Skeletal muscle satellite cell (primary cell): ENCODE results near the gene CTNND2.

ENCODE experiments used
- H3K27me3 ChIP-seq: 2 replicates; pipeline ENCODE4 v1.7.0; 2013; ENCODE audit warnings: low read length; ENCODE audit not compliant: control insufficient read depth, insufficient read depth
- H3K36me3 ChIP-seq: 2 replicates; pipeline ENCODE4 v1.7.0; 2013; ENCODE audit warnings: mild to moderate bottlenecking, control low read depth, low read length; ENCODE audit not compliant: insufficient read depth
- H3K4me1 ChIP-seq: 2 replicates; pipeline ENCODE4 v1.7.0; 2013; ENCODE audit warnings: low read length; ENCODE audit not compliant: control insufficient read depth, insufficient read depth
- H3K4me2 ChIP-seq: 2 replicates; pipeline ENCODE4 v1.7.0; 2013; ENCODE audit warnings: mild to moderate bottlenecking, low read length
- H3K4me3 ChIP-seq: 2 replicates; pipeline ENCODE4 v1.7.0; 2013; ENCODE audit warnings: low read length
- H3K9ac ChIP-seq: 2 replicates; pipeline ENCODE4 v1.7.0; 2013; ENCODE audit warnings: mild to moderate bottlenecking, low read depth, low read length, moderate library complexity
- H3K9me3 ChIP-seq: replicated peaks from 2 replicates; pipeline ENCODE4 v1.7.0; 2013; ENCODE audit warnings: mild to moderate bottlenecking, control low read depth, low read length

CTNND2 gene

DNA sequence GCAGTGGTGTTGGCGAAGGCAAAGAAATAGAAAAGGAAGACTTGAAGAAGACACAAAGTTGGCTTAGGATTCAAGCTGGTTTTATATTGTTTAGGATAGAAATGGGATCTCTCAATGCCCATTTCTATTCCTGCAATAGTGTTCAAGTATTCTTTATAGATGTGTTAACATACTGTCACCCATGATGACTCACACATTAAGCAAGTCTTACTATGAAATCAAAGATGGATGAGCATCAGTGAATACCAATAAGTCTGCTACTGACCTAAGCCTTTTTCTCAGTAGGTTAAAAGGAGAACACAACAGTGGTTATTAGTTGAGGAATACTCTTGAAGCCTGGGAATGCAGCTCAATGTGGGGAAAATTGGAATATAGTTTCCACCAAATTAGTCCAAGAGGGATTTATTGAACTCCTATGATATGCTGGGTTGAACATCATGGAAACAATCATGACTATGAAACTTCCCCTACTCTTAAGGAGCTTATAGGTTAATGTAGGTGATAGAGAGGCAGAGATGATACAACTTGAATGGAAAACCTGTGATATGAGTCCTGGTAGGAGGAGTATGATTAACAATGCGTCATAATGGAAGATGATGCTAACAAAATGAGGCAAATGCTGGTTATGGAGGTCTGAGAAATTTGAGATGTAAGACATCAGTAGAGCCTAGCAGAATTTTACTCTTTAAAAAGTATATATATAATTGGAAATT lies 726.1 kb downstream of the CTNND2 start:
- Histone ChIP-seq H3K4me3 (no peak overlapping the region), H3K27me3 (no peaks in the 10 kb centered on the region), H3K9me3 (no peaks in the 10 kb centered on the region), H3K4me1 (no peaks in the 10 kb centered on the region), H3K4me2 (no peak overlapping the region), H3K9ac (no peak overlapping the region), H3K36me3 (no peaks in the 10 kb centered on the region)

DNA sequence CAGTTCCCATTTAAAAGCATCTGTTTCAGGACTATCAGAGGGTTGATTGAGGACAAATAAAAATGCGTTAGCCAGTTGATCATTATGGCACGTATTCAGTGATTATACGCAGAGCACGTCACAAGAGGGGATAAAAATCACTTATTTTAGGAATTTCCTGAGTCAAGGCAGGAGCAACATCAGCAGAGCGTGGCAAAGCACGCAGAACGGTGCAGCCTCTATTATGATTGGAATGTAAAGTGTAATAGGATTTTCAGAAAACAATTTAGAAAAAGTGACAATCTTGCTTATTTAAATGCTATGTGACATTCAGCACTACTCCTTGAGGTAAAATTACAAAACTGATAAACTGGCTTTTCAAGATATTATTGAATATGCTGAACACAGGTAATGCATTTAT lies 729.7 kb downstream of the CTNND2 start:
- no peak overlapping the region for H3K4me2 ChIP-seq
- no peaks in the 10 kb centered on the region for H3K36me3 ChIP-seq
- H3K9me3 ChIP-seq = no peaks in the 10 kb centered on the region
- no peak overlapping the region for H3K9ac ChIP-seq
- H3K4me1 ChIP-seq = no peaks in the 10 kb centered on the region
- no peak overlapping the region for H3K4me3 ChIP-seq
- H3K27me3 ChIP-seq = no peaks in the 10 kb centered on the region

DNA sequence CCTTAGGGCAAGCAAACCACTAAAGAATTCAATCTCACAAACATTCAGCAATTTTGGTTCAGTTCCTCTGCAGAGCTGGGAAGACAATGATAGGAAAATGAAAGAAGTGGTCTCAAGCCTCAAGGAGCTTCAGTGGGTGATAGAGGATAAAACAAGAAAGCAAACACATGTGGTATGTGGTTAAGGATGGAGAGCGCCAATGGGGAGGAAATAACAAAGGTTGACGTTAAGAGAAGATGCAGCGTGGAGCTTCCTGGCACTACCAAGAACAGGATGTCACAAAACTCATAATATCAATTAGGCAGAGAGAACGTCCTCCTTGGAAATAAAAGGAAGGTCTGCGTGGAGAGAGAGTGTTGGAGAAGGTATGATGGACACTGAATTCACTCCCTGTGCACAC lies 731.8 kb downstream of the CTNND2 start:
- H3K4me3 ChIP-seq = no peak overlapping the region
- H3K4me1 ChIP-seq = no peaks in the 10 kb centered on the region
- H3K36me3 ChIP-seq = no peaks in the 10 kb centered on the region
- H3K9me3 ChIP-seq = no peaks in the 10 kb centered on the region
- H3K27me3 ChIP-seq = no peaks in the 10 kb centered on the region
- H3K9ac ChIP-seq = no peak overlapping the region
- H3K4me2 ChIP-seq = no peak overlapping the region

DNA sequence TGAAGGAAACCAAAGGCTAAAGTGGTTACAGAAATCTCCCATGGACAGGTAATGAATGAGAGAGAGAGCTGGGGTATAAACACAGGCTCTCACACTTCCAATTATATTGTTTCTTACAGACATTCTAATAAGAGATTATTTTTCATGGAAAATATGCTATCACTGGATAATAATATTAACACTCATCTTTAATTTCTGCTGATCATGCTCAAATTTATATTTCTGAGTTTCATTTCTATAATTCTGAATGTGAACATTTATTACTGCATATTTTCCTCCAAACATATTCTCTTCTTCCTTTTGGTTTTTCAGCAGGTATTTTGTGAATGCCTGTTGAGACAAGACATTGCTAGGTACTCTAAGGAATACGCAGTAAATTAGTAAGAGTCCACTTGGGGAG lies 733.0 kb downstream of the CTNND2 start:
- Histone ChIP-seq H3K9ac (no peak overlapping the region), H3K9me3 (no peaks in the 10 kb centered on the region), H3K27me3 (no peaks in the 10 kb centered on the region), H3K4me1 (no peaks in the 10 kb centered on the region), H3K4me2 (no peak overlapping the region), H3K36me3 (no peaks in the 10 kb centered on the region), H3K4me3 (no peak overlapping the region)

DNA sequence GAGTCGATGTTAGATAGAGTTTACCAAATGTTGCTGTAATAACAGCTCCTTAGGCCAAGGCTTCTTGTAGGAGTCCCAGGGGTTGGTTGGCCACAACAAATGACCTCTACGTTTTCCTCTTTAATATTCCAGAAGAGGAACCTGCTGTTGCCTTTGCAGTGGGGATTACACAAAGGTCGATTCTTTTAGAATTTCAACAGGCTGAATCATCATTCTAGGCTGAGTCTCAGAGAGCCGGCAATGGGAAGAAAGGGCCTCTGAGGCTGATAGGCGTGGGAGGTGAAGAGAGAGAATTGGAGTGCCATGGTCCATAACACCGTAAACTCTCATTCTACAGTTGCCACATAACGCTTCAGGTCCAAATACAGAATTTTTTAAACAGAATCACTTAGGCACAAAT lies 737.3 kb downstream of the CTNND2 start:
- H3K4me2 ChIP-seq = no peak overlapping the region
- no peaks in the 10 kb centered on the region for H3K27me3 ChIP-seq
- H3K4me1 ChIP-seq = no peaks in the 10 kb centered on the region
- no peaks in the 10 kb centered on the region for H3K9me3 ChIP-seq
- no peaks in the 10 kb centered on the region for H3K36me3 ChIP-seq
- no peak overlapping the region for H3K9ac ChIP-seq
- H3K4me3 ChIP-seq = no peak overlapping the region

DNA sequence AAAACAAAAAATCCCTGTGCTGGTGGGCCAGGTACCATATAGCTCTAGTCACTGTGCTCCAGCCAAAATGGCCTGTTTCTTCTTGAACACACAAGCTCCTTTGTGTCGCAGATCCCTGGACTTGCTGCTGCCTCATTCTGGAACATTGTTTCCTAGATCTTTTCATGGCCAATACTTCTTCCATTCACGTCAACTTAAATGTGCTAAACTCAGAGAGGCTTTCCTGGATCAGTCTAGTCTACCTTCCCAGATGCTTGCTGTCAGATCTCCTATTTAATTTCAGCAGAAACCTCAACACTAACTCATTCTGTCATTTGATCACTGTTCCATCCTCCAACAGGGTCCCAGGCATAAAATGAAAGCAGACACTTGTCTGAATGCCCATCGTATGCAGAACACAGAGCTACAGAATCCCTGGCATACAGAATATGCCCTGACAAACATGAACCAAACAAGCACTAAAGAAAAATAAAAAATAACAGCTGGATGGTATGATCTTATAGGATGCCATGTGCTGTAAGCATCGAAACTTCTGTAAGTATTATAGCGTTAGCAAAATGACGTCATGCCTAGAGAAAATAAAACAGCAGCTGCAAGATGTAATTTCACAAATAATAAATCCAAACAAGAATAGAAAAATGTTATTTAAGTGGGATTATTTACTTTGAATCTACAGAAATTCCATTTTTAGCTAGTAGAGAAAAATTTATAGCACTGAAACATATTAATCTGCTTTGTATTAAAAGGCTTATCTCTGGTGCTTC lies 739.5 kb downstream of the CTNND2 start:
- no peaks in the 10 kb centered on the region for H3K9me3 ChIP-seq
- H3K9ac ChIP-seq = no peak overlapping the region
- H3K27me3 ChIP-seq = no peaks in the 10 kb centered on the region
- H3K4me2 ChIP-seq = no peak overlapping the region
- H3K4me3 ChIP-seq = no peak overlapping the region
- H3K36me3 ChIP-seq = no peaks in the 10 kb centered on the region
- H3K4me1 ChIP-seq = no peaks in the 10 kb centered on the region

DNA sequence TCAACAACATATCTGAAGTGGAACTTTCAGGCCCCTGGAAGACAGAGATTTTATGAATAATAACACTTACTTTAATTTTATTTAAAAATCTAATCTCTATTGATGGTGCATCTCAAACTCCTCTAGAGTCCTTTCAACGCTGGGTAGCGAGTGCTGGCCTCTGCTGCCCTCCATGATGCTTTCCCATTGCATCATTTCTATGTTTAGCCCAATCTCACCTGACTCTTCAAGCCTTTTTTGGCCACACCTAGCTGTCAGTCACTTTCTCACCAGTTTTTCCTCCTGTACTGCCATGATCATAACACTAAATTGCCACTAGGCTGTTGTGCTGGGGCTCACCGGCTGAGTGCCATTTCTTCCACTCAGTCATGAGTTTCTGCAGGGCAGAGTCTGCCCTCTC lies 747.1 kb downstream of the CTNND2 start:
- Histone ChIP-seq H3K4me3 (no peak overlapping the region), H3K36me3 (no peaks in the 10 kb centered on the region), H3K4me2 (no peak overlapping the region), H3K9ac (no peak overlapping the region), H3K27me3 (no peaks in the 10 kb centered on the region), H3K9me3 (no peaks in the 10 kb centered on the region), H3K4me1 (no peaks in the 10 kb centered on the region)

DNA sequence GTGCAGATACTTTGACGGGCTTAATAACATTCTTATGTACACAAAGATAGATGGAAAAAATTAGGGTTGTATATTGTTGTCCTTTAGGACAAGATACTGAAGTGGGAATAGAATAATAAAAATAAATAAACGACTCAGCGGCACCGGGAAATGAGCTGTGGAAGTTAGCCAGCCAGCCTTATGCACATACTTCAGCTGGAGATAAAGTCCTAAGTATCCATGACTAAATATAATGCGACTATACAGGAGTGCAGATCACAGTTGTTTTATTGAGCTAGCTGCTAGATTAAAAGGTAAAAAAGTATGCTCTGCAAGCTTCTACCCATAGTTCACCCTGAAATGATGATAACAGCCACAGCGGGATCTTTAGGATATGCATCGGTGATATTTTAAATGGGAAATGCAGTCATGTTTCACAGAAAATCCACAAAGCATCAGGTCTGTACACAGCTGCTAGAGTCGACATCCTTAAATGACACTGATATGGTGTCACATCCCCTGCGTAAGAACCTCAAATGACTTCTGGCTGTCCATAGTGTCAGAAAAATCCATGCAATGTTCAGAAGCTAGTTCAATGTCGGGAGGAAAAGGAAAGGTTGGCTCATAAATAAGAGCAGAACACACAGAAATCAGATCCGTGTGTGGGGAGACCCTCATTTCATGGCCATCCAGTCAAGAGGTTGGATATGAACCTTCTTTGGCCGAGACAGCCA lies 750.4 kb downstream of the CTNND2 start:
- Histone ChIP-seq H3K4me2 (no peak overlapping the region), H3K9ac (no peak overlapping the region), H3K36me3 (no peaks in the 10 kb centered on the region), H3K9me3 (no peaks in the 10 kb centered on the region), H3K4me1 (no peaks in the 10 kb centered on the region), H3K4me3 (no peak overlapping the region), H3K27me3 (no peaks in the 10 kb centered on the region)

DNA sequence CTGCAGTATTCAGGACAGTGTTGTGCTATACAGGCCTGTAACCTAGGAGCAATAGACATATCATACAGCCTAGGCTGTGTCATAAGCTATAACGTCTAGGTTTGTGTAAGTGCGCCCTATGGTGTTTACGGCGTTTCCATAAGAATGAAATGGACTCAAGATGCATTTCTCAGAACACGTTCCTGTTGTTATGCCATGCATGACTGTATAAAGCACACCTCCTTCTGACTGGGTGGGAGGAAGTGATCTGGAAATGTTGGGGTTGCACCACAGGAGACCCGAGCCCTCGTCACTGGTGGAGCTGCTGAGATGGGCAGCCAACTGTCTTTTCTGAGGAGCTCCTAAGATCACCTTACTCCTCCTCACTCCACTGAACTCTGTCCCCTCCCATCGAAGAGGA lies 751.9 kb downstream of the CTNND2 start:
- no peaks in the 10 kb centered on the region for H3K9me3 ChIP-seq
- H3K4me1 ChIP-seq = no peaks in the 10 kb centered on the region
- no peak overlapping the region for H3K4me3 ChIP-seq
- H3K9ac ChIP-seq = no peak overlapping the region
- no peak overlapping the region for H3K4me2 ChIP-seq
- no peaks in the 10 kb centered on the region for H3K27me3 ChIP-seq
- no peaks in the 10 kb centered on the region for H3K36me3 ChIP-seq

DNA sequence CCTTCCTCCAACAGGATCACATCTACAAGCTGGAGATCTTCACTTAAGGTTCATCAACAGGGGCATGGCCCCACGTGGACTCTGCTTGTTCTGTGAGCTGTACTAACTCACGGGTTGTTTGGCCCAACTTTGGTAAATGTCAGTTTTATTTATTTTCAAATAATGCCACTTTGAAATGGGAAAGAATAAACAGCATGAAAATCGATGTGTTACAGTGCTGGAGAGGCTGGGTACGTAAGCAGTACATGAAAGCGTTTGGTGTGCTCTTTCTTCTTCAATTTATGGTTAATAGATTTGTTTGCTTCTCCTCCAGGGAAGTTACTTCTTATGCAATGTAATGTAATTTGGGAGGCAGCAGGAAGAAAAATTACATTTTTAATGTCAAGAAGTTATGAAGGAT lies 753.3 kb downstream of the CTNND2 start:
- Histone ChIP-seq H3K4me1 (no peaks in the 10 kb centered on the region), H3K4me3 (no peak overlapping the region), H3K9ac (no peak overlapping the region), H3K36me3 (no peaks in the 10 kb centered on the region), H3K9me3 (no peaks in the 10 kb centered on the region), H3K27me3 (no peaks in the 10 kb centered on the region), H3K4me2 (no peak overlapping the region)

DNA sequence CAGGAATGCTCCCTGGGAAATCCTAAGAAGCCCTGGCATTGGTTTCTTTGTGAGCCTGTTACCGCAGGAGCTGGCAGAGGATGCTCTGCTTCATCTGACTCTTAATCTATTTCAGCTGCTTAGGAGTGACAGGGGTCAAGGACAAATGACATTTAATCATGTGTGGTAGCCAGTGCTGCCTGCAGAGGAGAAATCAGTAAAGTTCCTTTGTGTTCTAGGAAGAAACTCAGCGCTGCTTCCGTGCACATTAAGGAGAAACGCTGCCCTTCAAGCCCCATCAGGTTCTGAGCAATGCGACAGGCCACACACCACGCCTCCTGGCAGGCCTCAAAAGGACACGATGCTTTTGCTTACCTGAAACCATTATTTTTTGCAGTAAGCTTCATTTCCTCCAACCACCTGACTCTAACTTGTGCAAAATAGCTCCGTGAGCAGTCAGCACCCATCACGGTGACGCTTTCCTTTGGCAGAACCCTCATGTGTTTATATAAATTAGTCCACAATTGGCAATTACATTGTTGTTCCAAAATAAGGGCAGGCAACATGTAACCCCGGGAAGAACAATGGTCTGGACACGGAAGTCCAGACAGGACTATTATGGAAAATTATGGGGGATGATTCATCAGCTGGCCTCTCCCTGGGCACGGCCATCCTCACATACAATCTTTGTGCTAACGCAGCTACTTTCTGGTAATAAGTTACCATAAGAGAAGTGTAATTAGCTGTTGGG lies 755.3 kb downstream of the CTNND2 start:
- no peaks in the 10 kb centered on the region for H3K36me3 ChIP-seq
- no peaks in the 10 kb centered on the region for H3K27me3 ChIP-seq
- H3K4me3 ChIP-seq = no peak overlapping the region
- no peak overlapping the region for H3K4me2 ChIP-seq
- H3K9ac ChIP-seq = no peak overlapping the region
- no peaks in the 10 kb centered on the region for H3K9me3 ChIP-seq
- H3K4me1 ChIP-seq = no peaks in the 10 kb centered on the region
